Keratinocyte (primary cell): ENCODE measurements around the gene PSG11.
"Not testable (repeated sequence)": the region's sequence is repeated elsewhere in the genome, so short reads cannot be mapped to it uniquely, and the experiment has no call there.

Experiments used
- EZH2 ChIP-seq: IDR thresholded peaks from one replicate; pipeline ENCODE4 v1.6.1; 2012; ENCODE audit warnings: inconsistent platforms, mild to moderate bottlenecking, low read length, moderate library complexity
- TF ChIP-seq, protein P1 (sequence below), 3 experiments: IDR thresholded peaks in 1 of 3; conservative IDR thresholded peaks in 1 of 3; optimal IDR thresholded peaks in 1 of 3; 2 replicates in 2 of 3; 3 replicates in 1 of 3; pipeline versions ENCODE3 to v1.5.1; 2011; ENCODE audit warnings: low read length in 3 of 3, mild to moderate bottlenecking in 3 of 3, moderate library complexity in 2 of 3, control low read depth in 1 of 3, inconsistent platforms in 1 of 3; ENCODE audit not compliant: insufficient read depth in 2 of 3; ENCODE audit errors: extremely low read depth in 1 of 3

DNA sequence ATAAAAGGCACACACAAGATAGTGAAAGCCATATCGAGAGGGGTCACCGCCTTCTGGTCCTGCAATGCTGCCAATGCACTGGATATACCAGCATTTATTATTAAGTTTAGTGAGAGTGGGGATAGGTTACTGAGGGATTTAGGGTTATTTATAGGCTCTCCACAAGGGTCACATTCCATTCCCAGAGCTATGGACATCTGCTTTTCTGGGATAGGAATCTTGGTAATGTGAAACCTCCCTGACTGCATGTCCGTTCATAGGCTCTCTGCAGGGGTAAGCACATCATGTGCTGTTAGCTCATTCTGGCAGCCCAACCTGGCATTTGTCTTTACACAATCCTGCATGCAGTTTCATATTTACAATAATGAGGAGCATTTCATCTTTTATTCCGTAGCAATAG lies 21.4 kb downstream of the PSG11 start:
- TF ChIP-seq, protein P1, sequence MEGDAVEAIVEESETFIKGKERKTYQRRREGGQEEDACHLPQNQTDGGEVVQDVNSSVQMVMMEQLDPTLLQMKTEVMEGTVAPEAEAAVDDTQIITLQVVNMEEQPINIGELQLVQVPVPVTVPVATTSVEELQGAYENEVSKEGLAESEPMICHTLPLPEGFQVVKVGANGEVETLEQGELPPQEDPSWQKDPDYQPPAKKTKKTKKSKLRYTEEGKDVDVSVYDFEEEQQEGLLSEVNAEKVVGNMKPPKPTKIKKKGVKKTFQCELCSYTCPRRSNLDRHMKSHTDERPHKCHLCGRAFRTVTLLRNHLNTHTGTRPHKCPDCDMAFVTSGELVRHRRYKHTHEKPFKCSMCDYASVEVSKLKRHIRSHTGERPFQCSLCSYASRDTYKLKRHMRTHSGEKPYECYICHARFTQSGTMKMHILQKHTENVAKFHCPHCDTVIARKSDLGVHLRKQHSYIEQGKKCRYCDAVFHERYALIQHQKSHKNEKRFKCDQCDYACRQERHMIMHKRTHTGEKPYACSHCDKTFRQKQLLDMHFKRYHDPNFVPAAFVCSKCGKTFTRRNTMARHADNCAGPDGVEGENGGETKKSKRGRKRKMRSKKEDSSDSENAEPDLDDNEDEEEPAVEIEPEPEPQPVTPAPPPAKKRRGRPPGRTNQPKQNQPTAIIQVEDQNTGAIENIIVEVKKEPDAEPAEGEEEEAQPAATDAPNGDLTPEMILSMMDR (optimal IDR thresholded peaks at IDR 0.05 in 1 of 3, IDR thresholded peaks at IDR 0.05 in 1 of 3, conservative IDR thresholded peaks at IDR 0.05 in 1 of 3; ENCODE audit: extremely low read depth in 1 of 3, insufficient read depth in 2 of 3, low read length in 3 of 3): not testable (repeated sequence)
- not testable (repeated sequence) for TF ChIP-seq EZH2
